RWPE1 (cell line): ENCODE data around the gene ZNF622.
A peak's percentile ranks its signal among the peaks of the same experiment; 100 is the strongest.

ENCODE experiments used
- CTCF ChIA-PET: fragments of 350-600 bp; sonication (Branson Sonifier 250); formaldehyde crosslinking; extraction: SDS; loops from one replicate; lab custom pipeline; 2021; lab: Yijun Ruan, JAX
- POLR2A ChIA-PET: fragments of 400-600 bp; formaldehyde crosslinking; extraction: SDS; loops from one replicate; lab custom pipeline; 2020; ENCODE audit warnings: antibody characterized with exemption; ENCODE audit not compliant: low non-redundant PET; lab: Yijun Ruan, JAX
- DNase-seq: peaks from one replicate; pipeline ENCODE4 v3.0.0; 2012; ENCODE audit warnings: low spot score
- H3K27ac ChIP-seq: fragments of 450-650 bp; 2 replicates; pipeline ENCODE4 v1.5.1; 2017
- TF ChIP-seq, protein P1 (sequence below): fragments of 450-650 bp; conservative IDR thresholded peaks from 2 replicates; pipeline ENCODE4 v1.5.1; 2017; ENCODE audit warnings: low read depth, mild to moderate bottlenecking

Gene ZNF622

GRCh38 chr5:16492398-16493140 is 27.0 kb upstream of the ZNF622 start:
- CTCF ChIA-PET = interaction anchor here (0.6 to 1.4 kb wide), 6 partner anchors 37 to 709 kb away, joined by 4 to 8 read pairs (median 6); no protein-coding TSS in a partner anchor
- peak overlapping the region; percentile 98 for H3K27ac ChIP-seq
- POLR2A ChIA-PET = no interaction called here
- DNase-seq = peak; percentile 86
- TF ChIP-seq, protein P1, sequence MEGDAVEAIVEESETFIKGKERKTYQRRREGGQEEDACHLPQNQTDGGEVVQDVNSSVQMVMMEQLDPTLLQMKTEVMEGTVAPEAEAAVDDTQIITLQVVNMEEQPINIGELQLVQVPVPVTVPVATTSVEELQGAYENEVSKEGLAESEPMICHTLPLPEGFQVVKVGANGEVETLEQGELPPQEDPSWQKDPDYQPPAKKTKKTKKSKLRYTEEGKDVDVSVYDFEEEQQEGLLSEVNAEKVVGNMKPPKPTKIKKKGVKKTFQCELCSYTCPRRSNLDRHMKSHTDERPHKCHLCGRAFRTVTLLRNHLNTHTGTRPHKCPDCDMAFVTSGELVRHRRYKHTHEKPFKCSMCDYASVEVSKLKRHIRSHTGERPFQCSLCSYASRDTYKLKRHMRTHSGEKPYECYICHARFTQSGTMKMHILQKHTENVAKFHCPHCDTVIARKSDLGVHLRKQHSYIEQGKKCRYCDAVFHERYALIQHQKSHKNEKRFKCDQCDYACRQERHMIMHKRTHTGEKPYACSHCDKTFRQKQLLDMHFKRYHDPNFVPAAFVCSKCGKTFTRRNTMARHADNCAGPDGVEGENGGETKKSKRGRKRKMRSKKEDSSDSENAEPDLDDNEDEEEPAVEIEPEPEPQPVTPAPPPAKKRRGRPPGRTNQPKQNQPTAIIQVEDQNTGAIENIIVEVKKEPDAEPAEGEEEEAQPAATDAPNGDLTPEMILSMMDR = no peak

DNA sequence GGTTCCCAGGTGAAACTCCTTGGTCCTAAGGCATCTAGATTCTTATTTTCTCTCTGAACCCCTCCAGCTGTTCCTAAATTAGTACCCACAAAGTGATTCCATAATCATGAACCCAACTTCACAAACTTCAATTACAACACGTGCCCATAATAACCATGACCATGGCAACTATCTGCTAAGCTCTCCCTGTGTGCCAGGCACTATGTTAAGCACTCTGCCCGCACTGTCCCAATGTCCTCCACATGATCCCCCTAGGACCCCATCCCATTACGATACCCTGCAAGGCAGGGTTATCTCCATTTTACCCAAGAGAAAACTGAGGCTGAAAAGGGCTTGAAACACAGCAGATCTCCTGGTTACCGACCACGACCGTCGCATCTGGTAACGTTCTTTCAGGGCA is 25.3 kb upstream of the ZNF622 start:
- DNase-seq = no peak
- ChIA-PET CTCF (interaction anchor here (0.6 to 2.5 kb wide), 4 partner anchors 40 to 699 kb away, joined by 3 to 19 read pairs (median 8); no protein-coding TSS in a partner anchor), POLR2A (no interaction called here)
- TF ChIP-seq, protein P1 = no peak
- H3K27ac ChIP-seq = no peak overlapping the region

GRCh38 chr5:16489322-16489791 is 23.8 kb upstream of the ZNF622 start:
- CTCF ChIA-PET = interaction anchor here (0.6 to 2.5 kb wide), 7 partner anchors 50 to 702 kb away, joined by 3 to 19 read pairs (median 5); no protein-coding TSS in a partner anchor
- peak; percentile 60 for DNase-seq
- POLR2A ChIA-PET = interaction anchor here (0.6 kb wide), 1 partner anchor 21 kb away, joined by 3 read pairs; no protein-coding TSS in a partner anchor

GRCh38 chr5:16487456-16487855 is 21.9 kb upstream of the ZNF622 start:
- no peak overlapping the region for H3K27ac ChIP-seq
- ChIA-PET POLR2A (no interaction called here), CTCF (interaction anchor here (0.7 to 1.5 kb wide), 2 partner anchors 13 to 65 kb away, joined by 3 to 5 read pairs; no protein-coding TSS in a partner anchor)
- TF ChIP-seq, protein P1 = no peak
- no peak for DNase-seq

More at GRCh38 chr5:16489322-16489791, 23.8 kb upstream of the ZNF622 start:
- TF ChIP-seq, protein P1 = peak; percentile 90
- H3K27ac ChIP-seq = no peak overlapping the region

DNA sequence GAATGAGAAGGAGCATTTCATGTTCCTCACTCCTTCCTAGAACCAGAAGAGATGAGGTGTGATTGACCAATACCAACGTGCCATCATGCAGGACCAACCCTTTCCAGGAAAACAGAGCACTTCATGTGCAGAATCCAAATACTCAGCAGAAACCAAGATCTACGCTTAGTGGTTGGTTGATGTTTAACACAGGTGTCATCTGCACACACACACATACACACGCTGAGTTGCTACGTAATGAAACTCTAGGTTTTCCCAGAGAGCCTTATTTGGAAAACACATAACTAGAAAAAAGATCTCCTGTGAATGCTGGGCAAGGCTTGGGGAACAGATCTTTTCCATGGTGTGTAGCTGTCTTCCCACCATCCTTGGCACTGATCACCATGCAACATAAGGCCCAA is 21.1 kb upstream of the ZNF622 start:
- ChIA-PET POLR2A (no interaction called here), CTCF (no interaction called here)
- H3K27ac ChIP-seq = no peak overlapping the region
- TF ChIP-seq, protein P1 = no peak
- no peak for DNase-seq

DNA sequence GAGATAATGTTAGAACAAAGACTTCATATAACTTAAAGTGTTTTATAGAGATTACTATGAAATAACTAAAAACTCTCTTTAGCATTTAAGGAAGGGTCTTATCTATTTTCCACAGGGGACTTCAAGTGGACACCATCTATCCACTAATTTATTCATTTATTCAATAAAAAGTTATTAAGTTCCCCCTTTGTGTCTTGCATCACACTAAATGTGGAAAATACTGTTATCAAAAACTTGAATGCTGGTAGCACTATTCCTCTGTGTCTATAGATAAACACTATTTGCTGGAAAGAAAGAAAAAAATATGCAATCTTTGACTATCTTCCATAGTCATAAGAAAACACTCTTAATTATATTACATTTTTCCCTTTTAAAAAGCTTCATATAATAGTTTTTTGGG is 20.1 kb upstream of the ZNF622 start:
- DNase-seq = no peak
- H3K27ac ChIP-seq = no peak overlapping the region
- CTCF ChIA-PET = interaction anchor here (0.6 kb wide), 1 partner anchor 65 kb away, joined by 5 read pairs; no protein-coding TSS in a partner anchor
- POLR2A ChIA-PET = no interaction called here
- TF ChIP-seq, protein P1 = no peak
